SK-N-SH (cell line): ENCODE results near the gene FRMPD1. TPM values are rescaled to one million over a fixed set of nuclear protein-coding genes. Genes with fewer than 3 reads are reported as not detected.
A peak's percentile ranks its signal among the peaks of the same experiment; 100 is the strongest.

ENCODE experiments used
- CTCF ChIA-PET: fragments of 300-600, 350-600 bp; formaldehyde crosslinking; extraction: SDS; loops from one replicate; lab custom pipeline; 2021; lab: Yijun Ruan, JAX
- POLR2A ChIA-PET: fragments of 350-600 bp; sonication (Branson Sonifier 250); formaldehyde crosslinking; extraction: SDS; loops from one replicate; lab custom pipeline; 2020; ENCODE audit warnings: antibody characterized with exemption, inconsistent platforms; lab: Yijun Ruan, JAX
- DNase-seq: peaks from one replicate; pipeline ENCODE4 v3.0.0; 2012
- H2AFZ ChIP-seq: fragments of 200-600 bp; sonication (generic); 2 replicates; pipeline ENCODE4 v1.8.1; 2016; ENCODE audit warnings: antibody characterized with exemption, mild to moderate bottlenecking, low read depth
- H3F3A ChIP-seq: fragments of 200-600 bp; sonication (generic); replicated peaks from 2 replicates; pipeline ENCODE3; 2016; ENCODE audit warnings: antibody characterized with exemption, mild to moderate bottlenecking; ENCODE audit not compliant: insufficient read depth
- H3K27ac ChIP-seq, 2 experiments: fragments of 200-500 bp in 1 of 2; fragments of 200-600 bp in 1 of 2; sonication (Bioruptor generic) in 1 of 2; sonication (generic), shearing (Covaris generic) in 1 of 2; 2 replicates each; pipeline versions ENCODE4 v1.5.1 to v1.6.1; 2014 to 2016; ENCODE audit warnings: low read depth in 2 of 2, inconsistent platforms in 1 of 2, low read length in 1 of 2, mild to moderate bottlenecking in 1 of 2, mixed read lengths in 1 of 2
- H3K27me3 ChIP-seq: fragments of 200-600 bp; sonication (generic), shearing (Covaris generic); 2 replicates; pipeline ENCODE4 v1.6.1; 2016; ENCODE audit warnings: mixed run types; ENCODE audit not compliant: insufficient read depth
- H3K36me3 ChIP-seq, 2 experiments: fragments of 200-500 bp in 1 of 2; fragments of 200-600 bp in 1 of 2; sonication (Bioruptor generic) in 1 of 2; sonication (generic) in 1 of 2; replicated peaks in 1 of 2; 2 replicates each; pipeline versions ENCODE3 to v1.5.1; 2014 to 2016; ENCODE audit warnings: low read length in 1 of 2, mild to moderate bottlenecking in 1 of 2; ENCODE audit not compliant: insufficient read depth in 2 of 2, control insufficient read depth in 1 of 2
- H3K4me1 ChIP-seq, 2 experiments: fragments of 200-500 bp in 1 of 2; fragments of 200-600 bp in 1 of 2; sonication (Bioruptor generic) in 1 of 2; sonication (generic), shearing (Covaris generic) in 1 of 2; 2 replicates each; pipeline versions ENCODE4 v1.5.1 to v1.6.1; 2014 to 2016; ENCODE audit warnings: low read depth in 1 of 2, low read length in 1 of 2, mixed run types in 1 of 2; ENCODE audit not compliant: insufficient read depth in 2 of 2, control insufficient read depth in 1 of 2
- H3K4me2 ChIP-seq: fragments of 200-600 bp; sonication (generic), shearing (Covaris generic); 2 replicates; pipeline ENCODE4 v1.6.1; 2017; ENCODE audit warnings: mixed run types
- H3K4me3 ChIP-seq, 2 experiments: fragments of 200-500 bp in 1 of 2; fragments of 200-600 bp in 1 of 2; sonication (Bioruptor generic) in 1 of 2; sonication (generic), shearing (Covaris generic) in 1 of 2; 2 replicates each; pipeline versions ENCODE4 v1.5.1 to v1.8.1; 2014 to 2016; ENCODE audit warnings: low read depth in 2 of 2, inconsistent platforms in 1 of 2, low read length in 1 of 2, mild to moderate bottlenecking in 1 of 2, mixed read lengths in 1 of 2, moderate library complexity in 1 of 2
- H3K79me2 ChIP-seq: fragments of 200-600 bp; sonication (generic); 2 replicates; pipeline ENCODE4 v1.8.1; 2017; ENCODE audit warnings: mild to moderate bottlenecking; ENCODE audit not compliant: insufficient read depth
- H3K9ac ChIP-seq: fragments of 200-600 bp; sonication (generic); 2 replicates; pipeline ENCODE4 v1.6.1; 2017; ENCODE audit warnings: mixed run types
- H3K9me2 ChIP-seq: fragments of 200-600 bp; sonication (generic); 2 replicates; pipeline ENCODE4 v1.6.1; 2017; ENCODE audit warnings: mixed run types
- H3K9me3 ChIP-seq: fragments of 200-600 bp; sonication (generic); 2 replicates; pipeline ENCODE4 v1.6.1; 2017; ENCODE audit warnings: mixed run types, mild to moderate bottlenecking, moderate library complexity
- H4K20me1 ChIP-seq: fragments of 200-600 bp; sonication (generic); 2 replicates; pipeline ENCODE4 v1.6.1; 2017; ENCODE audit warnings: mild to moderate bottlenecking, mixed run types; ENCODE audit not compliant: insufficient read depth
- CHD2 ChIP-seq: fragments of 150-350 bp; IDR thresholded peaks from 2 replicates; pipeline ENCODE4 v1.6.1; 2018; ENCODE audit warnings: low read length; ENCODE audit not compliant: partially characterized antibody
- ELF1 ChIP-seq: IDR thresholded peaks from 2 replicates; pipeline ENCODE4 v1.4.0; 2012
- EZH2phosphoT487 ChIP-seq: fragments of 200-600 bp; sonication (generic); IDR thresholded peaks from 2 replicates; pipeline ENCODE4 v1.6.1; 2017; ENCODE audit warnings: low read depth, mixed run types, mild to moderate bottlenecking, antibody characterized with exemption, moderate library complexity, borderline replicate concordance
- FOXM1 ChIP-seq: IDR thresholded peaks from 2 replicates; pipeline ENCODE4 v1.4.0; 2012; ENCODE audit warnings: low read depth, mild to moderate bottlenecking
- GABPA ChIP-seq: IDR thresholded peaks from 2 replicates; pipeline ENCODE4 v1.4.0; 2012; ENCODE audit warnings: low read depth, mild to moderate bottlenecking
- IRF3 ChIP-seq: fragments of 150-350 bp; IDR thresholded peaks from 2 replicates; pipeline ENCODE4 v1.6.1; 2016; ENCODE audit warnings: mild to moderate bottlenecking, low read depth, low read length
- MAX ChIP-seq: IDR thresholded peaks from 2 replicates; pipeline ENCODE4 v1.4.0; 2012; ENCODE audit warnings: low read depth
- POLR2AphosphoS5 ChIP-seq: IDR thresholded peaks from 2 replicates; pipeline ENCODE4 v1.6.1; 2012; ENCODE audit warnings: low read depth, low read length
- RAD21 ChIP-seq: IDR thresholded peaks from 2 replicates; pipeline ENCODE4 v1.6.1; 2012; ENCODE audit warnings: mild to moderate bottlenecking, low read length
- RCOR1 ChIP-seq: fragments of 150-350 bp; IDR thresholded peaks from 2 replicates; pipeline ENCODE4 v1.6.1; 2017; ENCODE audit warnings: antibody characterized with exemption, low read length
- REST ChIP-seq: IDR thresholded peaks from 2 replicates; pipeline ENCODE4 v1.6.1; 2012; ENCODE audit warnings: mild to moderate bottlenecking, low read depth, low read length, moderate library complexity
- RXRA ChIP-seq: IDR thresholded peaks from 2 replicates; pipeline ENCODE4 v1.4.0; 2012; ENCODE audit warnings: low read depth, mild to moderate bottlenecking, borderline replicate concordance
- TEAD4 ChIP-seq: IDR thresholded peaks from 2 replicates; pipeline ENCODE4 v1.4.0; 2012; ENCODE audit warnings: mild to moderate bottlenecking, borderline replicate concordance; ENCODE audit not compliant: insufficient read depth
- USF1 ChIP-seq: IDR thresholded peaks from 2 replicates; pipeline ENCODE4 v1.4.0; 2012; ENCODE audit warnings: low read depth, borderline replicate concordance
- USF2 ChIP-seq: fragments of 150-350 bp; IDR thresholded peaks from 2 replicates; pipeline ENCODE4 v1.6.1; 2017; ENCODE audit warnings: antibody characterized with exemption, low read length, low read depth, borderline replicate concordance
- YY1 ChIP-seq: IDR thresholded peaks from 2 replicates; pipeline ENCODE4 v1.4.0; 2012; ENCODE audit warnings: low read depth, mild to moderate bottlenecking
- ZBTB33 ChIP-seq: IDR thresholded peaks from 2 replicates; pipeline ENCODE4 v1.4.0; 2012; ENCODE audit warnings: low read depth, borderline replicate concordance
- WGBS: methylation state at CpG from one replicate; pipeline ENCODE4 v1.1.6; 2017; ENCODE audit warnings: low lambda C conversion rate; 5-methylcytosine and 5-hydroxymethylcytosine counted together
- polyA plus RNA-seq, 3 experiments: library from polyadenylated mRNA; depleted of rRNA; stranded (reverse); fragments of >200 nt; gene quantifications; 2 replicates each; pipeline ENCODE4 v1.2.3, GENCODE V29; 2012

The FRMPD1 gene
- polyA plus RNA-seq, 1 of the 3 experiments (the other 2 are of a cell fraction): not detected

- Histone ChIP-seq H3K27ac (no peak overlapping the region), H2AFZ (no peak overlapping the region), H3K36me3 (peaks cover 63 to 73% of the 10 kb centered on the region in 2 experiments), H3K4me2 (no peak overlapping the region), H3K9me3 (no peaks in the 10 kb centered on the region), H3K9ac (no peak overlapping the region), H3K27me3 (no peaks in the 10 kb centered on the region), H3K4me1 (peaks cover 0 to 11% of the 10 kb centered on the region in 2 experiments; a peak in 2 of 4 replicates), H3K9me2 (no peaks in the 10 kb centered on the region), H3F3A (peaks cover 18% of the 10 kb centered on the region), H3K79me2 (peaks cover 35% of the 10 kb centered on the region), H3K4me3 (no peak overlapping the region), H4K20me1 (no peaks in the 10 kb centered on the region)
- CTCF ChIA-PET: interaction anchor here (1.1 kb wide), 1 partner anchor 49 kb away, joined by 3 read pairs; no protein-coding TSS in a partner anchor
- POLR2A ChIA-PET: interaction anchor here (0.7 kb wide), 1 partner anchor 29 kb away, joined by 3 read pairs; no protein-coding TSS in a partner anchor
- TF ChIP-seq TEAD4: no peak
- TF ChIP-seq POLR2AphosphoS5: no peak
- TF ChIP-seq RAD21: no peak
- 80% methylated on average over 2 of the region's 2 CpGs for WGBS
- DNase-seq: no peak
Observed at GRCh38 chr9:37778534-37778933, 127.8 kb downstream of the FRMPD1 start.

- H3K27me3 ChIP-seq: no peaks in the 10 kb centered on the region
- peak overlapping the region; percentile 95 for H3K4me2 ChIP-seq
- H3F3A ChIP-seq: peaks cover 24% of the 10 kb centered on the region
- no peak for DNase-seq
- peaks cover 48% of the 10 kb centered on the region for H3K79me2 ChIP-seq
- peaks cover 46 to 47% of the 10 kb centered on the region in 2 experiments for H3K36me3 ChIP-seq
- ChIA-PET CTCF (interaction anchor here (1.5 to 1.7 kb wide), 3 partner anchors 13 to 192 kb away, joined by 4 to 5 read pairs (median 5); partner anchors contain the start of gene TOMM5), POLR2A (interaction anchor here (1.1 to 1.9 kb wide), 3 partner anchors 31 to 203 kb away, joined by 3 to 10 read pairs (median 4); partner anchors contain the start of genes TOMM5 and TRMT10B)
- peak overlapping the region; percentile 87 for H3K9ac ChIP-seq
- TF ChIP-seq YY1 (no peak), RXRA (no peak), GABPA (no peak), EZH2phosphoT487 (no peak), MAX (no peak), USF2 (no peak), USF1 (no peak), CHD2 (no peak), RCOR1 (no peak), IRF3 (no peak), ZBTB33 (no peak), FOXM1 (no peak), ELF1 (no peak), REST (no peak)
- TF ChIP-seq, all 33 proteins: peak for 0
- WGBS: 1% methylated on average over 6 of the region's 6 CpGs
- H3K27ac ChIP-seq: peak overlapping the region; percentile 51 to 85
- peak overlapping the region; percentile 89 to 99 for H3K4me3 ChIP-seq
- no peaks in the 10 kb centered on the region for H3K9me2 ChIP-seq
- H3K4me1 ChIP-seq: peaks cover 5 to 13% of the 10 kb centered on the region in 2 experiments; a peak in 3 of 4 replicates
- no peaks in the 10 kb centered on the region for H4K20me1 ChIP-seq
- H3K9me3 ChIP-seq: no peaks in the 10 kb centered on the region
- peak overlapping the region; percentile 52; the same call in 1 of the 2 replicates for H2AFZ ChIP-seq
Observed at GRCh38 chr9:37784291-37784615, 133.5 kb downstream of the FRMPD1 start.
